GM19351 (cell line): ENCODE data around the gene GGTLC3.
"Not testable (repeated sequence)": the region's sequence is repeated elsewhere in the genome, so short reads cannot be mapped to it uniquely, and the experiment has no call there.

Experiments used
- ATAC-seq: cut with Tn5 transposase; IDR thresholded peaks from one replicate; pipeline ENCODE4 v1.9.1; 2021; ENCODE audit warnings: mild to moderate bottlenecking, moderate library complexity; ENCODE audit not compliant: unreplicated experiment

GGTLC3 gene

GRCh38 chr22:18518061-18518460 is at the start of gene GGTLC3:
Gene GGTLC3 (minus strand): TSS chr22:18518161. CDS start chr22:18517897, 264 bp downstream.
- not testable (repeated sequence) for ATAC-seq

- not testable (repeated sequence) for ATAC-seq
Observed at GRCh38 chr22:18560099-18560974, 42.4 kb upstream of the GGTLC3 start.

GRCh38 chr22:18558939-18559338 is 41.0 kb upstream of the GGTLC3 start:
- ATAC-seq, result not testable (repeated sequence)

- not testable (repeated sequence) for ATAC-seq
Observed at GRCh38 chr22:18558516-18558915, 40.6 kb upstream of the GGTLC3 start.

- ATAC-seq, result not testable (repeated sequence)
Observed at GRCh38 chr22:18554280-18555256, 36.6 kb upstream of the GGTLC3 start.

GRCh38 chr22:18552839-18553597 is 35.1 kb upstream of the GGTLC3 start:
- ATAC-seq, result not testable (repeated sequence)

GRCh38 chr22:18551046-18551445 is 33.1 kb upstream of the GGTLC3 start:
- ATAC-seq, result not testable (repeated sequence)

GRCh38 chr22:18549458-18550179 is 31.7 kb upstream of the GGTLC3 start:
- ATAC-seq, result not testable (repeated sequence)

- not testable (repeated sequence) for ATAC-seq
Observed at GRCh38 chr22:18544615-18545014, 26.7 kb upstream of the GGTLC3 start.

- not testable (repeated sequence) for ATAC-seq
Observed at GRCh38 chr22:18543400-18543799, 25.4 kb upstream of the GGTLC3 start.

- not testable (repeated sequence) for ATAC-seq
Observed at GRCh38 chr22:18539994-18540393, 22.0 kb upstream of the GGTLC3 start.

GRCh38 chr22:18534315-18534714 is 16.4 kb upstream of the GGTLC3 start:
- not testable (repeated sequence) for ATAC-seq

- not testable (repeated sequence) for ATAC-seq
Observed at GRCh38 chr22:18533633-18534032, 15.7 kb upstream of the GGTLC3 start.

GRCh38 chr22:18529416-18530145 is 11.6 kb upstream of the GGTLC3 start:
- ATAC-seq, result peak; percentile 22

GRCh38 chr22:18528597-18529415 is 10.8 kb upstream of the GGTLC3 start:
- ATAC-seq, result peak; percentile 62

GRCh38 chr22:18527752-18528596 is 10.0 kb upstream of the GGTLC3 start, which contains the start of gene TMEM191B:
Gene TMEM191B (plus strand): TSS chr22:18527802. CDS start chr22:18527981, 179 bp downstream.
- ATAC-seq, result peak; percentile 12

- not testable (repeated sequence) for ATAC-seq
Observed at GRCh38 chr22:18523328-18523727, 5.4 kb upstream of the GGTLC3 start.
